Measurements from ENCODE around the gene PTMS. TPM values are rescaled to one million over a fixed set of nuclear protein-coding genes. Genes with fewer than 3 reads are reported as not detected.

The PTMS gene
- polyA plus RNA-seq, 3 donors, result 589 to 718 (median 618) TPM

DNA sequence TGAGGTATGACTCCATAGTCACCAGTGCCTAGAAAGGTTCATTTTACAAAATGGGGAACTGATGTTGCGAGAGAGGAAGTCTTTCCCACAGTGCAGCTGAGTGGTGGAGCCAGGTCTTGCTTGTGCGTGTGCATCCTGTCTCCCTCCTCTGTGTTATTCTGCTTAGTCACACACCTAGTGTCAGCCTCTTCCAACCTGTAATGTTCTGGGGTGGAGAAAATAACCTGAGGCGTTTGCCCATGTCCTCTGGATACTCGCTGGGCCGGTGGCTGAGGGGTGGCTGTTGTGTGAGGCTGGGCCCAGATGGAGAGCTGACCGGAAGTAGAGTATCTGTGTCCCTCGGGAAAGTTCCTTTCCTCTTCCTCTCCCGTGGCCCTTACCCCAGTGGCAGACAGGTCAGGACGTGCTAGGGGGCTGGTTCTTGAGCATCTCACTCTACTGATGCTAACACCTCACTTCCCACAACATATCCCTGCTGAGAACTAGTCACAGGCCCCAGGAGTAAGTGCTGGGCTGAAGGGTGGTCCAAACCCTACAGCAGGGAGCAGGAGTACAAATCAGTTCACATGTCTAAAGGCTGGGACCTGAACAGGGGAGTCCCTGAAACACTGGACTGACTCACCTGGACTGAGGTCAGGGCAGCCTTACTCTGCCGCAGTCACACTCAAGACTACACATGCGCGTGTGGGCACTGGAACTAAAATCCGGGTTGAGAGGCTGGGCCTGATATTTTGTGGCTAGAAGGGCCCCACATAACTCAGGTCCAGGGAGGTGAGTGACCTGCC is 20.2 kb upstream of the PTMS start:
- DNase-seq, result no peak

DNA sequence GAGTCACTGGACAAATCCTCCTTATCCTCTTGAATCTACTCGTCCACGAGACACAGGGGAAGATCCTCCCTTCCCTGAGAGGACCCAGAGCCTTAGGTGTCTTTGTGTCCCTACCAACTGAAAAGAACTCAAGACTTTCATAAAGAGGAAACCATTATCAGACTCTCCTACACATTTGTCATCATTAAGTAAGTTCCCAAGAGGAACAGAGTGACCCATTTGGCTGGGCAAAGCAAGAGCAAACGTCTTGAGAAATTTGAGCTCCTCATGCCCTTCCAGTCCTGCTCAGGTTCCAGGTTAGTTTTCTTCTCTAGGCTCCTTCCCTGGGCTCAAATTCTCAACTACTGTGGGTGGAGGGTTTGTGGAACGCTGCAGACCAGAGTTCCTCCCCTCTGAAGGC is 18.9 kb upstream of the PTMS start:
- no peak for DNase-seq

DNA sequence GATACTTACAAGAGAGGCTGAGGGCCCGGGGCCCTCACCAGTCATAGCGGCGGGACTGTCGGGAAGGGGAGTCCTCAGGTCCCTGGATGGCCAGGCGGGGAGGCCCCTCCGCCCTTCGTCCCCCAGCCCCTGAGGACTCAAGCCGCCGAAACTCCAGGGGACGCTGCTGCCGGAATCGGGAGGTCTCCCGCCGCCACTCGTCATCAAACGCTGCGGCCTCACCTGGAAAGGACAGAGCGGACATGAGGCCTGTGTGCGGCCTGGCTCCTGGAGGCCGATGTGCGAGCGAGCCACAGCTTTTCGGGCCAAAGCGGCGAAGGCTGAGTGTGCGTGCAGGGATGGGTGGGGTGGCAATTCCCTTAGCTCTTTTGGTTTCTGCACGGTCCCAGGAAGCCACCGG is 17.4 kb upstream of the PTMS start:
- no peak for DNase-seq

DNA sequence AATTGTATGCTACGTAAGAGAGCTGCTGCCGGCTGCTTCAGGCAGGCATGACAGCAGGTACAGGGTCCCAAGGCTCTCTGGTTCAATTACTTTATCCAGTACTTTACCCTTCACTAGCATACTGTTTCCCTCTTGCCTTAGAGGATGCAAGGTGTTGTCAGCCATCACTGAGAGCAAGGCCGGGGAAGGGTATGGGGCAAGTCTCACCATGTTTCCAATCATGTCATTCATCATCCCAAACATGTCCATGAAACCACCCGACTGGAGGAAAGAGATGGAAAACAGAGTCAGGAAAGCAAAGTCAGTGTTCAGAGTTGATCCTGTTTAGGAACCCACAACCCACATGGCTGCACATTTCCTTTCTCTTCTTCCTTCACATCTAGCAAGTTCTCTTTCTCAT is 15.7 kb upstream of the PTMS start:
- no peak for DNase-seq

DNA sequence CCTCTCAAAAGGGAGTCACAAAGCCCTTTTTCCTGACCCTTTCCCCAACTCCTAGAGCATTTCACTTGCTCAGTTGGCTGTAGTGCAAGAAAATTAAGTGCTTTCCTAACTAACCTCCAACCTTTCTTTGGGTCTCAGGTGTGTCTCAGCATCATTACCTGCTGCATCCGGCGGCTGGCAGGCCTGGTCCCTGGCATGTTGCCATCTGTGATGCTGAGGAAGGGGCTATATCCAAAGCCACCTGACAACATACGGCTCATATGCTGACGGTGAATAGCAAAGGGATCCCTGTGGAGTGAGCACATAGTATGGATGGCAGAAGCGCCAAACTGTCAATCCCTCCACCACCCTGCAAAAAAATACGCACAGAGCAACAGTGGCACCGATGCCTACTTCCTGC is 14.4 kb upstream of the PTMS start:
- DNase-seq, result no peak

DNA sequence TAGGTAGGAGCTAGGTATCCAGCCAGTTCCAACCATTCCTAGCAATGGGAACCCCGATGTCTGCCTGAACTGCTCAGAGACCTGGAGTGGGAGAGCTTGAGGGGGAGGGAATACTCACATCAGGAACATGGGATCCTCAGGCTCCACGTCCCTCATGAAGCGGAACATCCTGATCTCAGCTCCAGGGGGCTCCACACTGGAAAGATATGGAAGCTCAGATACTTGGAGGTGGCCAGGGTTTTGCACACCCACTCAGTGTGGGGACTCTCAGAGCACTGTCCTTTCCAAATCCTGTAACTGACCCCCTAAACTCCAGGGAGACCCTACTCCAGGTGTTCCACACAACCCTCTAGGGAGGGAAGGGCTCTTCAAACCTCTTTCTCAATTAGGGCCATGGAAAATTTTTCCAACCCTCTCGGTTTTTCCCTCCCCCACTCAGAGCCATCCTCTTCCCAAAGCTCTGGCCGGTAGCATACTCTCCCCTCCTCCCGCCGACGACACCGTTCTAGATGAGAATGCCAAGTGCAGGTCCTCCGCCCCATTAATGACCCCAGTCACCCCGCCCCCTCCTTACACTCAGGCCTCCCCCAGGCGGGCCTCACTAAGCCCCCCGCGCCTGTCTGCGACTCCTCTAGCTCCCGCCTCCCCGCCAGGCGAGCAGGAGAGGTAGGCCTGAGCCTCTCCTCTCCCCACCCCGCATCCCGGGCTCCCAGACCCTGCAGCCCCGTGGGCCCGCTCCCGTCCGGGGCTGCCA is 13.8 kb upstream of the PTMS start:
- no peak for DNase-seq

DNA sequence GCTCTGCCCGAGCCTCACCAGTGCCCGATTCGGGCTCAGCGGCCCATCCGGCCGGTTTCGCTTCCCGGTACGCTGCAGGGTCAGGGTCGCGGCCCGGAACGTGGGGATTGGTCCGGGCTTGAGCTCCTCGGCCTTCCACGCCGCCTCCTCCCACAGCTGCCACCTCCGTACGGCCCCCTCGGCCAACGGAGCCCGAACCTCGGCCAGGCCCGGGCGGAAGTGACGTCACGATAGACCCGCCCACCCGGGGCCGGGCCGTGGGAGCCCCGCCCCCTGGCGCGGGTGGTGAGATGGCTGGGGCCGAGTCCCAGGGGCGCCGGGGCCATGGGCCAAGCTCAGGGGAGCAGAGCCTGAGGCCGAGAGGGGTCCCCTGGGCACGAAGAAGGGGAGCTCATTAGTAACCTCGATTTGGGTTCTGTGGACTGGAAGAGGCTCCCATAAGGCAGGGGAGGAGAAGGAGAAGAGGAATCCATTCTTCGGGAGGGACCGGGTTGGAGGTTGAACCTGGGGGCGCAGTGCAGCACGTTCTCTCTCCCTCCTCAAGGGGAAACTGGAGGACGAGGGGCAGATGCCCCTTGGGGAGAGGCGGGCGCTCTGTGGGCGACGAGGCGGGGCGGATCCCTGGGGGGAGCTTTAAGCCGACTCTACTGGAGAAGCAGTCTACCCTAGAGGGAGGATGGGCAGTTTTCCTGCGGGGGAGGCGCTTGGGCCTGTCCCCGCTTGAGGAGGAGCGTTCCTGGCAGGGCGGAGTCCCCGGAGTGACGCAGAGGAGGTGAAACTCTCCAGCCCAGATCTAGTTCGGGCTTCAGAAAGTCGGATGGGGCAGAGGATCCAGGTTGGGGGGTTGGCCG is 13.0 kb upstream of the PTMS start, which contains the start of gene MLF2:
Gene MLF2 (minus strand): TSS at position 221 of the 851 bp plus-strand sequence. CDS start 807 bp downstream, outside the sequence.
- DNase-seq, result peak; percentile 99

DNA sequence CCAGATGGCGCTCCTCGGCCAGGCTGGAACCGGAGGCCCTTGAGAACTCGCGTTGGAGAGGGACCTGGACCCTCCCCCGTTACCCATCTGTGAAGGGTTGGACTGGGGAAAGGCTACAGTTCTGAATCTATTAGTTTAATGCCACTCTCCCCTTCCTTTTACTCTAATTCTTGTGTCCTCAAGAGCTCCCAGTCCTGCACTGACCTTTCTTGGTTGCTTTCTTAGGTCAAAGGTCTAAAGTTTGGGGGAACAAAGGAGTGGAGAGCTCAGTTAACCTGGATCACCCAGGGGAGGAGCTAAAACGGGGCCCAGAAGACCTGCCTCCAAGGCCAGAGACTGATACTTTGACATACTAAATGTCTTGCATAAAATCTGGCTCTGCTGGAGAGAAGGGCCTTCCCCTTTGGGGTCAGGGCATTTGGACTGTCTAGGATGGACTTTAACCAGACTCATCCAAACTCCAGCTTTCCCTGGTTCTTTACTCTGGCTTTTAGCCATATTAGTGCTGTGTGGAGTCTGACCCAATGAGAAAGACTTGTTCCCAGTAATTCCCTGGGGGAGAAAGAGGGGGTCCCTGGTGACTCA is 12.3 kb upstream of the PTMS start:
- no peak for DNase-seq

DNA sequence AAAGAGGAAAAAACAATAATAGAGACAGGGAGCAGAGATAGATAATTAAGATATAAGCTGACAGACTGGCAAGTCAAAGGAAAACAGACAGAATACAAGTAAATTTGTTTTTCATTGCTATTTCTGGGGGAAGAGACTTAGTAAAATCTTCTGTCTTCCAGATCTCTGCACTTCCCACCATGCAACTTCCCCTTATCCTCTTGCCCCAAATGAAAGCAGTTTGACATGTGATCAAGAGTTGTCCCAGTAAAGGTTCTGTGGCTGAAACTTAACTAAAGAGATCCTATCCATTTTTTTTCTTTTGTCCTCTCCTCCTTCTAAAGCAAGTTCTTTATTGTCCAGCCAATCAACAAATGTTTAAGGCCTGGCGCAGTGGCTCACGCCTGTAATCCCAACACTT is 11.8 kb upstream of the PTMS start:
- DNase-seq, result no peak

DNA sequence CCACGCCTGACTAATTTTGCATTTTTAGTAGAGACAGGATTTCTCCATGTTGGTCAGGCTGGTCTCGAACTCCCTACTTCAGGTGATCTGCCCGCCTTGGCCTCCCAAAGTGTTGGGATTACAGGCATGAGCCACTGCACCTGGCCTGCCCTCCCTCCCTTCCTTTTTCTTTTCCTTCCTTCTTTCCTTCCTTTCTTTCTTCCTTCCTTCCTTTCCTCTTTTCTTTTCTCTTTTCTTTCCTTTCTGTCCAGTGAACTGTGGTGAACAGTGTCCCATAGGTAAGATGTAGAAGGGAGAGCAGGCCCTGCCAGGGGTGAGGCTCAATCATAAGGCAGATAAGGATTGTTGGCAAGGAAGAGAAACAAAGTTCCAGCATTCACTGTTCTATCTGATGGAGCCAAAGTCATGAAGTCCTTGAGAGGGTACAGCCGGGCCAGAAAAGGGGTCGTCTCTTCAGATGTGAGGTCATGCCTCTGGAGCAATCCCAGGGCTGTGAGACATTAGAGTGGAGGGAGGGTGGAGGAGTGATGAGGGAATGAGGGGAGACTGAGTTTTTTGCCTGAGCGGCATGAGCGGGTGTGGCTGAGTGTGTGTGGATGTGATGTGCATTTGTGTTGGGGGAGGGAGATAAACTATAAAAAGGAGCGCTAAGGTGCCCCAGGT is 9.0 kb upstream of the PTMS start:
- DNase-seq, result no peak

DNA sequence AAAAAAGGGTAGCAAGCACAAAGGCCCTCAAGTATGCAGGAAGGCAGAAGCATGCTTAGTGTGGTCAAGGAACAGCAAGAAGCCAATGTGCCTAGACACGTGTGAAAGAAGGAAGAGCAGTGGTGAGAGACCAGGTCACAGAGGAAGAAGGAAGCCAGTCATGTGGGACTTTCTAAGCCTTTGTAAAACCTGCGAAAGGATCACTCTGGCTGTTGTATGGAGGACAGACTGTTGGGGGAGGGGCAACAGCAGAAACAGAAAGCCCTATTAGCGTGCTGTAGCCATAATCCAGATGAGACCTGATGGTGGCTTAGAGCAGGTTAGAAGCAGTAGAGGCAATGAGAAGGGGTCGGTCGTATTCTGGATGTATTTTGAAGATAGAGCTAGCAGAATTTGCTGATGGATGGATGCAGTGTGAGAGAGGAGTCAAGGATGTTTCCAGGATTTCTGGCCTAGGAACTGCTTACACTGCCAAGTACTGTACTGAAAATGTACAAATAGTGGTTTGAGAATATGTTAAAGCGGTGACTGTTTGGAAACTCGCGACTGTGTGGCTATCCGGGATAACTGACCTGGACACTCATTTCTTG is 7.6 kb upstream of the PTMS start:
- DNase-seq, result no peak

DNA sequence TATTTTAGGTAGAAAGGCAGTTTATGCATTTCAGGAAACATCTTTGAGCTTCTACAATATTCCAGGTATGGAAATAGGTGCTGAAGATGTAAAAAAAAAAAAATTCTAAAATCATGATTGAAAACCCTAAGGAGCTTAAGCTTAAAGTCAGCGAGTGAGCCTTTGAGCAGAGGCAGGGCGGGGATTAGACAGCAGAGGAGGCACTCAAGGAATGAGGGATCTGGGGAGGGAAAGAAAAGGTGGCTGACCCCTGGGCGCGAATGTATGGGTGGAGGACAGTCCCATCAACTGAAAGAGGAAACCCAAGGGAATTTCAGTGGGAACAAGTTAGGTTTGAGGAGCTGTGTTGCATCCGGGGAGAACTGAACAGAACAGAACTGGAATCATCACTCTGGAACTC is 6.4 kb upstream of the PTMS start:
- DNase-seq, result no peak

DNA sequence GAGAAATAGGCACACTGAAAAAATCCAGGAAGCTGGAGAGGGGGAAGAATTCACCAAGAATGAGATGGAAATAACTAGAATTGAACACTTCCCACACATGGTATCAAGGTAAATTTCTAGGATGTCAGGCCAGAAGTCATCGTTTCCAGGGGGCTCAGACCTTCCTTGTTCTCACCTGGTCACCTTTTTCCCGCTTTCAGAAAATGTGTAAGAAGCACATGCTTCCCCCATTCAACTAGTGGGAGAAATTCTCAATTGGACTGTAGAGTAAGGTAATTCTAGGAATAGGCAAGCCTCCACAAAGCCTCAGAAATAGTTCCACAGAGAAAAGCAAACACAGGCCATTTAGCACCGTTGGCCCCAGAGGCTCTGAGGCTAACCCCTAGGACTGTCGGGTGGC is 2.8 kb upstream of the PTMS start:
- no peak for DNase-seq

DNA sequence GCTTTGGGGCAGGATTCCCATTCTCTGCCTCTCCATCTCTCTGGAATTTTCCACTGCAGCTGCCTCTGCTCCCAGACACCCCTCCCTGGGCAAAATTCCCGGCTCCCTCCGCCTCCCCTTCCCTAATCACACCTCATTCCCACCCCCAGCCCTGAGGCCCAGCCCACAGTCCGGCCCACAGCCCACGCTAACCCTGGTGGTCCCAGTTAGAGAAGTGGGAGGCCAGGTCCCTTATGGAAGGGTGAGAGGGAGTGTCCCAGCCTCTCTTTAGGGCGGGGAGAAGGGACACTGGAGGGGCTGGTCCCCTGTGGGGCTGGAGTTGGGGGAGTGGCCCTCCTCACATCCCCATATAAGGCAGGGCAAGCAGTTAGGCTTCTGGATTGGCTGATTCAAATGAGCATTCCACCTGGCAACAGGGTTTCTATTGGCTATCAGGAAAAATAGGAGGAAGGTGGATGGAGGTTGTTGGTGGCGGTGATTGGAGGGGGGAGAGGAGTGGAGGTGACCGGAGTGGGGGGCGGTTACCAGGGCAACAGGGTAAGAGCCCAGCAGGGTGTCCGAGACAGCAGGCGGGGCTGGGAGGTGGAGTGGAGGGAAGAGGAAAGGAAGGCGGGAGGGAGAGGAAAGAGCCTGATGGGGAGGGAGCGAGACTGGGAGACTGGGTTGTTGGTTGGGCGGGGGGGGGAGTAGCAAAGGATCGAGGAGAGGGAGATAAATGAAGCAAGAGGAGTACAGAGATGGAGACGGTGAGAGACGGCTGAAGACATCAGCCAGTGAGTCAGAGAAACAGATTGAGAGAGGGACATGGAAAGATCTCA is 1.9 kb upstream of the PTMS start:
- DNase-seq, result peak; percentile 99

DNA sequence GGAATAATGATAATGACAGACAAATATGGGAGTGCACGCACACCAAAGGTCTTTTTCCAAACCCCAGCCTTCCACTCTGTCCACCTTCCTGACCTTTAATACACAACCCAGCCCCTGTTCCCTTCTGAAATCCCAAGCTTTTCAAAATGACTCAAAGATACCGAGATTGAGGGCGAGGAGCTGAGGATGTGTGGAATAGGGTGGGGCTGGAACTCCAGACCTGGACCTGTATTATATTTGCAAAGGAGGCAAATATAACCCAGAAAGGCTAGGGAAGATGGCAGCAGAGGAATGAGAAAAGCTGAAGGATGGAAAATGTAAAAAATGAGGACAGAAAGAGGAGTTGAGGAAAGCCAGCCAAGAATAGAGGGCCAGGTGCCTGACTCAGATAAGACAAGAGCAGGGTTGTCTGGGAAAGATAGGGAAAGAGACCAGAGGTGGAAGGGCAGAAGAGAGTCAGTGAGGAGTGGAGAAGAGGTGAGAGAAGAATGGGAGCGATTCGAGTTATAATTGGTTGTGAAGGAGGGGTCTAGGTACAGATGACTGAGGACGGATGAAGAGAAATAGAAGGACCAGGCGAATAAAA is 1.0 kb upstream of the PTMS start:
- no peak for DNase-seq

DNA sequence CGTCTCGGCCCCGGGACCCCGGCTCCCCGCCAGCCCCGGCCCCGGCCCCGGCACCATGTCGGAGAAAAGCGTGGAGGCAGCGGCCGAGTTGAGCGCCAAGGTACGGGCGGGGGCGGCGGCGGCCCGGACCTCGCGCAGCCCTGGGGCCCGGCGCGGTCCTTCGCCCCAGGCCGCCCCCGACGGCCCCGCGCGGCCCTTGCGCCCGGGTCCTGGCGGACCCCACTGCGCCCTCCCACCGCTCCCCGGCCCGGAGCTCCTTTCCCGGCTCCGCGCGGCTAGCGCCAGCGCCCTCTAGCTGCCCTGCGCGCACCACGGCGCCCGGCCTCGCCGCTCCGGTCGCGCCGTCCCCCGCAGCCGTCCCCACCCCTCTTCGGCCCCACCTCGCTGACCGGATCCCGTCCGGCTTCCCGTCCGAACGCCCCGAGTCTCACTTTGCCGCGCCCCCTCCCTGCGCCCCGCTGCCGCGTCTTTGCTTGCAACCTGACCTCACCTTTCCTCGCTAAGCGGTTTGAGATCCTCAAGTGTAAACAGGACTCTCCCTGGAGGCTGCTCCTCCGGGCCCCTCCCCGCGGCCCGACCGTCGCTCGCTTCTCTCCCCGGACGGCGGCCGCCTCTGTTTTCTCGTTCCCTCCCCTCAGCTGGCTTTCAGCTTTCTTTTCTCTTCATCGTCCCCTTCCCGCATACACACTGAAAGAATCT is 637 bp downstream of the PTMS start:
- peak; percentile 81 for DNase-seq

DNA sequence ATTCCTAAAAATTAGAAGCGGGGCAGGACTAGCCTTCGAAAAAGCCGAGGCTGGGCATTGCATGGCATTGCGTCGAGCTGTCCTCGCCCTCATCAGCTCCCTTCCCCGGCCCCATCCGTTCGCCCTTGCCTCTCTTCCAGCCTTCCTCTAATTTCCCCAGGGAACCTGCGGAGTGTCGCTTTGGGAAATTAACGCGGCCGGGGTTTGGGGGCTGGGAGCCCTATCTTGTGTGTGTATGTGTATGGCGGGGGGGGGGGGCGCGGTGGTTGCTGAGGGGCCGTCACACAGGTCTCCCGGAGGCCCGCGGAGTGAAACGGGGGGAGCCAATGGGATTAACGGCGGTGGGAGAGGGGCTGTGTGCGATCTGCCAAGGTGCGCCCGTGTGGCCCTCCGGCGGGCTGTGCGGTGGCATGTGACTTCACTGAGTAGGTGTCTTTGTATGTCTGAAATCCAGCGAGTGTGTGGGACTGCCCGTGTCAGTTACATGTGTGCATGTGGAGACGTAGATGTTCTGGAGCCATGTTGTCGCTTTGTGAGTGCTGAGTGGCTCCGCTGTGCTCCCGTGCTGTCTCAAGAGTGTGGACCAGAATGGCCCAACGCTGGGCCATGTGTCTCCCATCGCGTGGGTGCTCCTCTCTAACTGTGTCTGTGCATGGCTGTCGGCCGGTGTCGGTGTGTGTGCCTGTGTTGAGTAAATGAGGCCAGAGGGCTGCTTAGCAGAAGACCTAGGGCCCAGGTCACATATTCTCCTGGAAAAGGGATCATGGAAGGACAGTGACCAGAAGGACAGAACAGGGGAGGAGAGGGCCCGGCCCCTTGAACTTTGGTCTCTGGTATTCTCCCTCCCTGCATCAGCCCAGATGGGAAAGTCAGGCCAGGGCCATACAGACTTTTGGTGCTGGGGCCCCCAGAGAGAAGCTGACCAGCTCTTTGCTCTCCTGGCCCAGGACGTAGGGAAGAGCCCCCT is 1.5 kb downstream of the PTMS start:
- DNase-seq, result no peak

DNA sequence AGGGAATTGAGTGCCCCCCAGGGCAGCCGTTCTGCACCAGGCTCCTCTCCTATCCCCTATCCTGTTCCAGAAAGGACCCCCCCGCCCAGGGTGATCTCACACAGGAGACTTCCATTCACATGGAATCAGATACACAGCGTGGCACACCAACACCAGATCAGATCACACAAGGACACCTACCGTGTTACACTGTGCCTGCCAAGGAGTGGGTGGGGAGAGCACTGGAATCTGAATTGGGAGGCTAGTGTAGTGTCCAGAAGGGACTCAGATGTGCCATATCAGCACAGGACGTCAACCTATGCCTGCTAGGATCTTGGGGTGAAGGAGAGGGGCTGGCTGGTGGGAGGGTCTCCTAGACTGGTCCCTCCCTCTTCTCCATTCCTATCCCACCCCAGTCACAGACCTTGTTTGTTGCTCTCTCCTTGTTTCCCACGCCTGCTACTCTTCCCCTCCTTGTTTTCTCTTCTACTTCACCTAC is 2.3 kb downstream of the PTMS start:
- no peak for DNase-seq
